SK-N-SH (cell line): ENCODE results near the gene ZNF518A. TPM values are rescaled to one million over a fixed set of nuclear protein-coding genes. Genes with fewer than 3 reads are reported as not detected.

ENCODE experiments used
- CTCF ChIA-PET: fragments of 300-600, 350-600 bp; formaldehyde crosslinking; extraction: SDS; loops from one replicate; lab custom pipeline; 2021; lab: Yijun Ruan, JAX
- POLR2A ChIA-PET: fragments of 350-600 bp; sonication (Branson Sonifier 250); formaldehyde crosslinking; extraction: SDS; loops from one replicate; lab custom pipeline; 2020; ENCODE audit warnings: antibody characterized with exemption, inconsistent platforms; lab: Yijun Ruan, JAX
- DNase-seq: peaks from one replicate; pipeline ENCODE4 v3.0.0; 2012
- H2AFZ ChIP-seq: fragments of 200-600 bp; sonication (generic); 2 replicates; pipeline ENCODE4 v1.8.1; 2016; ENCODE audit warnings: antibody characterized with exemption, mild to moderate bottlenecking, low read depth
- H3F3A ChIP-seq: fragments of 200-600 bp; sonication (generic); replicated peaks from 2 replicates; pipeline ENCODE3; 2016; ENCODE audit warnings: antibody characterized with exemption, mild to moderate bottlenecking; ENCODE audit not compliant: insufficient read depth
- H3K27ac ChIP-seq, 2 experiments: fragments of 200-500 bp in 1 of 2; fragments of 200-600 bp in 1 of 2; sonication (Bioruptor generic) in 1 of 2; sonication (generic), shearing (Covaris generic) in 1 of 2; 2 replicates each; pipeline versions ENCODE4 v1.5.1 to v1.6.1; 2014 to 2016; ENCODE audit warnings: low read depth in 2 of 2, inconsistent platforms in 1 of 2, low read length in 1 of 2, mild to moderate bottlenecking in 1 of 2, mixed read lengths in 1 of 2
- H3K27me3 ChIP-seq: fragments of 200-600 bp; sonication (generic), shearing (Covaris generic); 2 replicates; pipeline ENCODE4 v1.6.1; 2016; ENCODE audit warnings: mixed run types; ENCODE audit not compliant: insufficient read depth
- H3K36me3 ChIP-seq, 2 experiments: fragments of 200-500 bp in 1 of 2; fragments of 200-600 bp in 1 of 2; sonication (Bioruptor generic) in 1 of 2; sonication (generic) in 1 of 2; replicated peaks in 1 of 2; 2 replicates each; pipeline versions ENCODE3 to v1.5.1; 2014 to 2016; ENCODE audit warnings: low read length in 1 of 2, mild to moderate bottlenecking in 1 of 2; ENCODE audit not compliant: insufficient read depth in 2 of 2, control insufficient read depth in 1 of 2
- H3K4me1 ChIP-seq, 2 experiments: fragments of 200-500 bp in 1 of 2; fragments of 200-600 bp in 1 of 2; sonication (Bioruptor generic) in 1 of 2; sonication (generic), shearing (Covaris generic) in 1 of 2; 2 replicates each; pipeline versions ENCODE4 v1.5.1 to v1.6.1; 2014 to 2016; ENCODE audit warnings: low read depth in 1 of 2, low read length in 1 of 2, mixed run types in 1 of 2; ENCODE audit not compliant: insufficient read depth in 2 of 2, control insufficient read depth in 1 of 2
- H3K4me2 ChIP-seq: fragments of 200-600 bp; sonication (generic), shearing (Covaris generic); 2 replicates; pipeline ENCODE4 v1.6.1; 2017; ENCODE audit warnings: mixed run types
- H3K4me3 ChIP-seq, 2 experiments: fragments of 200-500 bp in 1 of 2; fragments of 200-600 bp in 1 of 2; sonication (Bioruptor generic) in 1 of 2; sonication (generic), shearing (Covaris generic) in 1 of 2; 2 replicates each; pipeline versions ENCODE4 v1.5.1 to v1.8.1; 2014 to 2016; ENCODE audit warnings: low read depth in 2 of 2, inconsistent platforms in 1 of 2, low read length in 1 of 2, mild to moderate bottlenecking in 1 of 2, mixed read lengths in 1 of 2, moderate library complexity in 1 of 2
- H3K79me2 ChIP-seq: fragments of 200-600 bp; sonication (generic); 2 replicates; pipeline ENCODE4 v1.8.1; 2017; ENCODE audit warnings: mild to moderate bottlenecking; ENCODE audit not compliant: insufficient read depth
- H3K9ac ChIP-seq: fragments of 200-600 bp; sonication (generic); 2 replicates; pipeline ENCODE4 v1.6.1; 2017; ENCODE audit warnings: mixed run types
- H3K9me2 ChIP-seq: fragments of 200-600 bp; sonication (generic); 2 replicates; pipeline ENCODE4 v1.6.1; 2017; ENCODE audit warnings: mixed run types
- H3K9me3 ChIP-seq: fragments of 200-600 bp; sonication (generic); 2 replicates; pipeline ENCODE4 v1.6.1; 2017; ENCODE audit warnings: mixed run types, mild to moderate bottlenecking, moderate library complexity
- H4K20me1 ChIP-seq: fragments of 200-600 bp; sonication (generic); 2 replicates; pipeline ENCODE4 v1.6.1; 2017; ENCODE audit warnings: mild to moderate bottlenecking, mixed run types; ENCODE audit not compliant: insufficient read depth
- CTCF ChIP-seq: fragments of 200-600 bp; sonication (generic); IDR thresholded peaks from 2 replicates; pipeline ENCODE4 v1.6.1; 2017; ENCODE audit warnings: antibody characterized with exemption, mild to moderate bottlenecking, moderate library complexity
- EP300 ChIP-seq, 2 experiments: IDR thresholded peaks; 2 replicates each; pipeline versions ENCODE4 v1.4.0 to v1.6.1; 2012; ENCODE audit warnings: borderline replicate concordance in 1 of 2, low read depth in 1 of 2, low read length in 1 of 2
- EZH2phosphoT487 ChIP-seq: fragments of 200-600 bp; sonication (generic); IDR thresholded peaks from 2 replicates; pipeline ENCODE4 v1.6.1; 2017; ENCODE audit warnings: low read depth, mixed run types, mild to moderate bottlenecking, antibody characterized with exemption, moderate library complexity, borderline replicate concordance
- FOSL2 ChIP-seq: IDR thresholded peaks from 2 replicates; pipeline ENCODE4 v1.4.0; 2012; ENCODE audit warnings: low read depth, mild to moderate bottlenecking, moderate library complexity, borderline replicate concordance
- FOXJ3 ChIP-seq: sonication (generic); formaldehyde crosslinking; IDR thresholded peaks from 2 replicates; pipeline ENCODE4 v1.5.1; 2020; ENCODE audit warnings: mild to moderate bottlenecking, missing genetic modification reagents
- GABPA ChIP-seq: IDR thresholded peaks from 2 replicates; pipeline ENCODE4 v1.4.0; 2012; ENCODE audit warnings: low read depth, mild to moderate bottlenecking
- GATA2 ChIP-seq: sonication (generic); formaldehyde crosslinking; IDR thresholded peaks from 2 replicates; pipeline ENCODE4 v1.5.0; 2020; ENCODE audit warnings: mild to moderate bottlenecking, missing genetic modification reagents
- MAX ChIP-seq: IDR thresholded peaks from 2 replicates; pipeline ENCODE4 v1.4.0; 2012; ENCODE audit warnings: low read depth
- MEF2A ChIP-seq: IDR thresholded peaks from 2 replicates; pipeline ENCODE4 v1.4.0; 2012; ENCODE audit warnings: low read depth, borderline replicate concordance
- RAD21 ChIP-seq: IDR thresholded peaks from 2 replicates; pipeline ENCODE4 v1.6.1; 2012; ENCODE audit warnings: mild to moderate bottlenecking, low read length
- RXRA ChIP-seq: IDR thresholded peaks from 2 replicates; pipeline ENCODE4 v1.4.0; 2012; ENCODE audit warnings: low read depth, mild to moderate bottlenecking, borderline replicate concordance
- TCF12 ChIP-seq: IDR thresholded peaks from 2 replicates; pipeline ENCODE4 v1.4.0; 2012
- TEAD4 ChIP-seq: IDR thresholded peaks from 2 replicates; pipeline ENCODE4 v1.4.0; 2012; ENCODE audit warnings: mild to moderate bottlenecking, borderline replicate concordance; ENCODE audit not compliant: insufficient read depth
- USF1 ChIP-seq: IDR thresholded peaks from 2 replicates; pipeline ENCODE4 v1.4.0; 2012; ENCODE audit warnings: low read depth, borderline replicate concordance
- YY1 ChIP-seq: IDR thresholded peaks from 2 replicates; pipeline ENCODE4 v1.4.0; 2012; ENCODE audit warnings: low read depth, mild to moderate bottlenecking
- ZBTB33 ChIP-seq: IDR thresholded peaks from 2 replicates; pipeline ENCODE4 v1.4.0; 2012; ENCODE audit warnings: low read depth, borderline replicate concordance
- WGBS: methylation state at CpG from one replicate; pipeline ENCODE4 v1.1.6; 2017; ENCODE audit warnings: low lambda C conversion rate; 5-methylcytosine and 5-hydroxymethylcytosine counted together
- polyA plus RNA-seq, 3 experiments: library from polyadenylated mRNA; depleted of rRNA; stranded (reverse); fragments of >200 nt; gene quantifications; 2 replicates each; pipeline ENCODE4 v1.2.3, GENCODE V29; 2012

The ZNF518A gene
- polyA plus RNA-seq, 1 of the 3 experiments (the other 2 are of a cell fraction), result 1.7 TPM

- Histone ChIP-seq H3K36me3 (no peaks in the 10 kb centered on the region), H3K27ac (no peak overlapping the region), H4K20me1 (no peaks in the 10 kb centered on the region), H3K9me2 (no peaks in the 10 kb centered on the region), H3K4me1 (no peaks in the 10 kb centered on the region), H3K27me3 (peaks cover 18% of the 10 kb centered on the region; the same call in 1 of the 2 replicates), H3F3A (peaks cover 10% of the 10 kb centered on the region), H3K9ac (no peak overlapping the region), H3K4me2 (0 out of 2 replicates have a peak overlapping the region, but pooled peaks have one; percentile 12), H3K4me3 (no peak overlapping the region), H3K79me2 (no peaks in the 10 kb centered on the region), H3K9me3 (no peaks in the 10 kb centered on the region), H2AFZ (no peak overlapping the region)
- DNase-seq, result no peak
- POLR2A ChIA-PET, result interaction anchor here (1.5 to 2.9 kb wide), 2 partner anchors 11 to 29 kb away, joined by 3 to 14 read pairs; partner anchors contain the start of gene ZNF518A
- CTCF ChIA-PET, result interaction anchor here (1.2 kb wide), 1 partner anchor 23 kb away, joined by 3 read pairs; no protein-coding TSS in a partner anchor
- WGBS, result 28% methylated on average over 21 of the region's 21 CpGs
- TF ChIP-seq USF1 (no peak), MEF2A (no peak), CTCF (no peak), EZH2phosphoT487 (no peak), GATA2 (no peak), RAD21 (no peak), GABPA (no peak), YY1 (no peak), TCF12 (no peak), TEAD4 (no peak), MAX (no peak), EP300 (IDR thresholded peaks at IDR 0.05; ENCODE audit: borderline replicate concordance in 1 of 2, low read depth in 1 of 2, low read length in 1 of 2) (no peak), ZBTB33 (no peak), RXRA (no peak), FOXJ3 (CRISPR knock-in tag) (no peak), FOSL2 (no peak)
Measured at GRCh38 chr10:96118604-96119450, 11.3 kb upstream of the ZNF518A start.
